Measurements from ENCODE around the gene TPRN. TPM values are rescaled to one million over a fixed set of nuclear protein-coding genes. Genes with fewer than 3 reads are reported as not detected.

TPRN gene
- total RNA-seq: 6.2 and 11.9 TPM in 2 replicates

GRCh38 chr9:137200311-137201204 lies at the start of gene TPRN:
Gene TPRN (minus strand): TSS chr9:137200741. CDS start chr9:137200711, 30 bp downstream.

GRCh38 chr9:137240841-137241489 lies 40.4 kb upstream of the TPRN start, which contains the start of gene TUBB4B:
Gene TUBB4B (plus strand): TSS chr9:137241287. CDS start chr9:137241361, 74 bp downstream.

GRCh38 chr9:137230705-137231371 lies 30.3 kb upstream of the TPRN start, which contains the start of gene SLC34A3:
Gene SLC34A3 (plus strand): TSS chr9:137230901. CDS start chr9:137231703, 802 bp downstream.

GRCh38 chr9:137227054-137227852 lies 26.7 kb upstream of the TPRN start, which contains the start of gene RNF224:
Gene RNF224 (plus strand): TSS chr9:137227502. CDS start chr9:137228336, 834 bp downstream.

GRCh38 chr9:137224830-137225694 lies 24.5 kb upstream of the TPRN start, which contains the start of gene CYSRT1:
Gene CYSRT1 (plus strand): TSS chr9:137225174. CDS start chr9:137225622, 448 bp downstream.

GRCh38 chr9:137222190-137223077 lies 21.9 kb upstream of the TPRN start, which contains the start of gene RNF208:
Gene RNF208 (minus strand): TSS chr9:137222240. CDS start chr9:137221212, 1,028 bp downstream.

GRCh38 chr9:137205126-137206069 lies 4.9 kb upstream of the TPRN start, which contains the start of the genes NDOR1 and TMEM203:
Gene NDOR1 (plus strand): TSS chr9:137205700. CDS start chr9:137205778, 78 bp downstream.
Gene TMEM203 (minus strand): TSS chr9:137205648. CDS start chr9:137205414, 234 bp downstream.

GRCh38 chr9:137188490-137189296 lies 11.8 kb downstream of the TPRN start, which contains the start of the genes ANAPC2 and SSNA1:
Gene ANAPC2 (minus strand): TSS chr9:137188560. CDS start chr9:137188532, 28 bp downstream.
Gene SSNA1 (plus strand): TSS chr9:137188676. CDS start chr9:137188727, 51 bp downstream.

GRCh38 chr9:137169896-137170358 lies 30.6 kb downstream of the TPRN start, which contains the start of gene LRRC26:
Gene LRRC26 (minus strand): TSS chr9:137170051. CDS start chr9:137169943, 108 bp downstream.

Small RNA genes within 50 kb of the gene (small RNA-seq; reads per million reads assigned to genes)
- gene MIR3621: 0.08 reads per million

Other genes starting within 250 kb of the TPRN start
- not detected in 2 replicates for gene LCN12, start 248.5 kb downstream of the TPRN start, total RNA-seq
- 0.59 and 4.8 TPM in 2 replicates for gene PTGDS, start 223.2 kb downstream of the TPRN start, total RNA-seq
- under 0.01 and 0.37 TPM in 2 replicates for gene LCNL1, start 217.7 kb downstream of the TPRN start, total RNA-seq
- gene PAXX, start 208.3 kb downstream of the TPRN start, total RNA-seq: 13.9 and 14.3 TPM in 2 replicates
- gene CLIC3, start 204.2 kb downstream of the TPRN start, total RNA-seq: 0.20 and 0.73 TPM in 2 replicates
- gene ABCA2, start 172.5 kb downstream of the TPRN start, total RNA-seq: 15.4 and 19.5 TPM in 2 replicates
- not detected in 2 replicates for gene FUT7, start 168.7 kb downstream of the TPRN start, total RNA-seq
- gene NPDC1, start 154.6 kb downstream of the TPRN start, total RNA-seq: 18.8 and 24.3 TPM in 2 replicates
- not detected in 2 replicates for gene ENTPD2, start 146.7 kb downstream of the TPRN start, total RNA-seq
- gene SAPCD2, start 130.2 kb downstream of the TPRN start, total RNA-seq: 6.6 and 8.2 TPM in 2 replicates
- gene UAP1L1, start 123.2 kb downstream of the TPRN start, total RNA-seq: 12.1 and 18.8 TPM in 2 replicates
- 45.5 and 52.2 TPM in 2 replicates for gene MAN1B1, start 113.8 kb downstream of the TPRN start, total RNA-seq
- gene DPP7, start 86.0 kb downstream of the TPRN start, total RNA-seq: 77.2 and 112 TPM in 2 replicates
- not detected in 2 replicates for gene GRIN1, start 61.6 kb downstream of the TPRN start, total RNA-seq
- not detected in 2 replicates for gene LRRC26, start 30.7 kb downstream of the TPRN start, total RNA-seq
- gene TMEM210, start 28.7 kb downstream of the TPRN start, total RNA-seq: 0.20 TPM in 1 of 2 replicates, not detected in the other
- gene ANAPC2, start 12.2 kb downstream of the TPRN start, total RNA-seq: 23.5 and 28.7 TPM in 2 replicates
- 56.1 and 64.7 TPM in 2 replicates for gene SSNA1, start 12.1 kb downstream of the TPRN start, total RNA-seq
- 32.0 and 34.6 TPM in 2 replicates for gene TMEM203, start 4.9 kb upstream of the TPRN start, total RNA-seq
- 6.2 and 8.4 TPM in 2 replicates for gene NDOR1, start 5.0 kb upstream of the TPRN start, total RNA-seq
- not detected in 2 replicates for gene RNF208, start 21.5 kb upstream of the TPRN start, total RNA-seq
- gene CYSRT1, start 24.4 kb upstream of the TPRN start, total RNA-seq: 0.37 and 0.39 TPM in 2 replicates
- gene RNF224, start 26.8 kb upstream of the TPRN start, total RNA-seq: not detected in 2 replicates
- gene SLC34A3, start 30.2 kb upstream of the TPRN start, total RNA-seq: not detected in 2 replicates
- 230 and 358 TPM in 2 replicates for gene TUBB4B, start 40.5 kb upstream of the TPRN start, total RNA-seq
- not detected in 2 replicates for gene STPG3, start 50.5 kb upstream of the TPRN start, total RNA-seq
- gene NELFB, start 54.6 kb upstream of the TPRN start, total RNA-seq: 50.7 and 70.4 TPM in 2 replicates
- gene TOR4A, start 77.0 kb upstream of the TPRN start, total RNA-seq: 4.0 and 16.0 TPM in 2 replicates
- 0.20 TPM in 1 of 2 replicates, not detected in the other for gene NRARP, start 101.5 kb upstream of the TPRN start, total RNA-seq
- gene EXD3, start 222.4 kb upstream of the TPRN start, total RNA-seq: 4.0 and 4.3 TPM in 2 replicates
- gene NOXA1, start 222.7 kb upstream of the TPRN start, total RNA-seq: 0.20 and 0.37 TPM in 2 replicates
- not detected in 2 replicates for gene ENTPD8, start 240.6 kb upstream of the TPRN start, total RNA-seq